CD1c-positive myeloid dendritic cell (primary cell): ENCODE results near the gene TYW1.
"Not testable (repeated sequence)": the region's sequence is repeated elsewhere in the genome, so short reads cannot be mapped to it uniquely, and the experiment has no call there.

Source experiments
- DNase-seq: peaks from one replicate; pipeline ENCODE4 v3.0.0-alpha.2; 2016; ENCODE audit errors: extremely low spot score

TYW1 gene

DNA sequence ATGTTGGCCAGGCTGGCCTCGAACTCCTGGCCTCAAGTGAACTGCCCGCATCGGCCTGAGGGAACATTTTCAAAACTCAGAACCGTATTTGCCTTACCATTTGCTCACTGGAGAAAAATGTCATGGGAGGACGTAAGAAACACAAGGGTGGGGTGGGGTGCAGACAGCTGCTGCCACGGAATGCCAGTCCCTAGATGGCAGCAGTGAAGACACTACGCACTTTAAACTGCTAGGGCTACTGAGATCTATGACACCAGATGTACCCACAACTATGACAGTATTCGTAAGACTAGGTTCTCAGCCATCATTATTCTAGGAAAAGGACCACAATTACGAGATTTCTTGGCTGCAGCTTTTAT is 2.0 kb upstream of the TYW1 start:
- DNase-seq: peak; percentile 60

DNA sequence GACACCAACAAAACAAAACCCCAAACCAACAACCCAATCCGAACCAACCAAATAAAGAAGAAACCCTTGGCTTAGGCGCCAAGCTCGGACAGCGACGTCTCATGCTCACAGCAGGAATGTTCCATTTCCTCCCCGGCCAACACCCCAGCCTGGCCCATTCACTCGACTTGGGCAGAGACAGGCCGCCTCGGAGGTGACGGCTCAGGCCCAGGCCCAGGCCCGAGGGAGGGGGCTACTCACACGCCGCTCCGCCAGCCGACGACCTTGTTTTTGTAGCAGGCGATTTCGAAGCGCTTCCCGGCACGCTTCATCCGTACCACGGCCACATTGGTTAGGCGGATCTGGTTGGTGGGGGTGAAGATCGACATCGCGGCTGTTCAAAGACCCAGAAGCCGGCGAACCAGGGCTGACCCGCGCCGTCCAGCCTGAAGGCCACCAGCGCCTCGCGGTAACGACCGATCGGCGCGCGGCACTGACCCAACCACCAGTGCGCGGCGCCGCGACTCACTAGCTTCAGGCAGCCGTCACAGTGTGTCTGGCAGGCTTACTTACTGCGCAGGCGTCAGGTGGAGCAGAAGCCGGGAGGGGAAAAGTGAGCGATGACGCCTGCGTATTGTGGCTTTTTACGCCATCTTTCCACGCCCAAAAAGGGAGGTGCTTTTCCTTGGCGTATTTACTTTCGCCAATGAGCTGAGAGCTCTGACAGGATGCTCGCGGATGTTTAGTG is 1.4 kb upstream of the TYW1 start, which contains the start of gene SBDS:
Gene SBDS, minus strand, starts transcription at position 537 of the 727 bp plus-strand sequence. Its CDS starts 169 bp downstream, at position 368.
- peak; percentile 99 for DNase-seq

DNA sequence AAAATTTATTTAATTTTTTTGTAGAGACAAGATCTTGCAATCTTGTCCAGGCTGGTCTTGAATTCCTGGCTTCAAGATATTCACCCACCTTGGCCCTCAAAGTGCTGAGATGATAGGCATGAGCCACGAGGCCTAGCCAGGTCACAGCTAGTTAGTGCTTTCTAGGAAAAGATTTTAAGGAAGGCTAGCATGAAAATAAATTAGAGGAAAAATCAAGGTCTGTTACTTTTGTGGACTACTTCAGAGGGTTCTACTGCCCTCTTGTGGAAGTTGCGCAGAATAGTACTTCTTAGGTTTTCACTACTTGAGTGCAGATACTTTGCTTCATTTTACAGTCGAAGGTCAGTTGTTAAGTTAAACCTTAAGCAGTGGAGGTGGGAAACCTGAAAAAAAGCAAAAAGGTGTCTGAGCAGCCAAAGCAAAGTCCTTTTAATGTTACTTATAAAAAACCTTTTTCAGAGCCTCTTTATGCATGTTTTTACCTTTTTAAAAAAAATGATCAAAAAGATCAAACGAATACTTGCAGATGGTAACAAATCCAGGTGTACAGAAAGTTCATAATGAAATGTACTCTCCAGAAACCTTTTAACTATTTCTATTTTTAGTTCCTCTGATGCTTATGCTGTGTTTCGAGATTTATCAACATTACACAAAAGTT is 4.1 kb downstream of the TYW1 start:
- DNase-seq: peak; percentile 35

DNA sequence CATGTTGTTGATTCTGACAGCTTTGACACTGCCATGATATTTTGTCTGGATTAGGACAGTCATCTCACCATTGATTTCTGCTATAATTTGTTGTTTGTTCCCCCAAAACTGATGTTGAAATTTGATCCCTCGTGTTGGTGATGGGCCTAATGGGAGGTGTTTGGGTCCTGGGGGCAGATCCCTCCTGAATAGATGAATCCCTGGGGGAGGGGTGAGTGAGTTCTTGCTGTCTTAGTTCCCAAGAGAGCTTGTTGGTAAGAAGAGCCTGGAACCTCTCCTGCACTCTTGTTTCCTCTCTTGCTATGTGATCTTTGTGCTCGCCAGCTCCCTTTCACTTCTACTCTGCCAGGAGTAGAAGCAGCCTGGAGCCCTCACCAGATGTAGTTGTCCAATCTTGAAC is 7.5 kb downstream of the TYW1 start:
- DNase-seq: not testable (repeated sequence)

DNA sequence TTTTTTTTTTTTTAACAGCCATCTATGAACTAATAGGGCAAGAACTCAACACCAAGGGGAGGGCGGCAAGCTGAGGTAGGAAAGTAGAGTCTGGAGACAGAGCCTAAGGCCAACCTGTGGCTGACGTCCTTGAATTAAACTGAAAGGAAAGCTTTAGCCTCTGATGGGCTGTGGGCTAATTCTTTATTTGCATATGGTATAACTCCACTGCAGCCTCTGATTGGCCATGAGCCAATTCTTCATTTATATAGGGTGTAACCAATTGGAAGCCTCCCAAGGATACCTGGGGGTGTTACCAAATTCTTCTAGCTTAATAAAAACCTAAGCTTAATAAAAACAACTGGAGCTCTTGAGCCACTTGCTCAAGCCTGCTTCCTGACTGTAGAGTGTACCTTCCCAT is 10.3 kb downstream of the TYW1 start:
- DNase-seq: no peak

DNA sequence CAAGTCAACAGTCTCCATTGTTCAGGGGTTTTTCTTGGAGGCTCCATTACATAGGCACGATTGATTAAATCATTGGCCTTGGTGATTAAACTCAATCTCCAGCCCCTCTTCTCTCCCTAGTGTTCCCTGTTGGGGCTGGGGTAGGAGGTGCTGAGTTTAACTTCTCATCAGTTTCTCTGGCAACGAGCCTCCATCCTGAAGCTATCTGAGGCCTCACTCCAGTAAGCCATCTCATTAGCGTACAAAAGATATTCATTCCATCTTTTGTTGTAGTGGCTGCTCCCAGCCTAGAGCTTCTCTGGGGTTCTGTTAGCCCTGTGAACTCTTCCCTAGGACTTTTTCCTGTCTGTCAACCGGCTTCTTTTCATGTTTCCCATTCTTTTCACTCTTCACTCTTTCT is 11.6 kb downstream of the TYW1 start:
- DNase-seq: no peak

DNA sequence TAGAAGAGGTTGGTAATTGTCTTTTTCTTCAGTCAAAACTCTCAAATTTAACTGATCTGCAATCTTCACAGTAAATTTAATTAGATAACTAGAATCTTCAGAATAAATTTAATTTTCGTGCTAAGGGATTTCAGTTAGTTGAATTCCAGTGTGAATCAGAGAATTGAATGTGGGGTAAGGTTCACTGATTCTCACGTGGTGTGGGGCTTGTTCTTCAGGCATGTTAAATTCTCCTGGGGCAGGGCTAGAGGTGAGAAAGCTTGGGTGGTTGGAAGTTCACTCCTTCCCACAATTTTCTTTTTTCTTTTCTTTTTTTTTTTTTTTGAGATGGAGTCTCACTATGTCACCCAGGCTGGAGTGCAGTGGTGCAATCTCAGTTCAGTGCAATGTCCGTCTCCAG is 13.0 kb downstream of the TYW1 start:
- not testable (repeated sequence) for DNase-seq

DNA sequence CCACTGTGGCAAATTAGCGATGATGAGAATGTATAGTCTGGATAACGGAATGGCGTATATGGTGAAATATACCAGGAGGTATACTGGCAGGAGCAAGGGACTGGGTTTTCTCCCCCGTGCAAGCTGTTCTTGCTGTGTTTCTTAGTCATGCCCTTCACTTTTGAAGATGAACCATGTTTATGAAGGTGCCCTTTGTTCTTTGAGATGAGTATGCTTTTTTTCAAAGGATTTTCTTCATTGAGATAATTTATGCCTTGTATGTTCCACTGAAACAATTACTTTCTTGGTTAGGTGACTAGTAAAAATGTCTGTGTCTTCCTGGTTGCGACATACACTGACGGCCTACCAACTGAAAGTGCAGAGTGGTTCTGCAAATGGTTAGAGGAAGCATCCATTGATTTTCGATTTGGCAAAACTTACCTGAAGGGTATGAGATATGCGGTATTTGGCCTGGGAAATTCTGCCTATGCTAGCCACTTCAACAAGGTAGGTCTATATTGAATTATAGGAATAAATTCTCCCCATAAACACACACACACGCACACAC is 17.5 kb downstream of the TYW1 start:
- DNase-seq: not testable (repeated sequence)

DNA sequence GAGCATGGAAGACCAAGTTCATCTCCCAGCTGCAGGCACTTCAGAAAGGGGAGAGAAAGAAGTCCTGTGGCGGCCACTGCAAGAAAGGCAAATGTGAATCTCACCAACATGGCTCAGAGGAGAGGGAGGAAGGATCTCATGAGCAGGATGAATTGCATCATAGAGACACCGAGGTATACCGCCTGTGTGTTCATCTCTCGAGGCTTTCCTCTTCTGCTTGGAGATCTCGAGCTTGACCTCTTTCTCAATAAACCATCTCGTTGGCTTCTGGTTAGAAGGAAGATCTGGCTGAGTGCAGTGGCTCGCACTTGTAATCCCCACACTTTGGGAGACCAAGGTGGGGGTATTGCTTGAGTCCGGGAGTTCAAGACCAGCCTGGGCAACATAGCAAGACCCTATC is 21.3 kb downstream of the TYW1 start:
- not testable (repeated sequence) for DNase-seq

DNA sequence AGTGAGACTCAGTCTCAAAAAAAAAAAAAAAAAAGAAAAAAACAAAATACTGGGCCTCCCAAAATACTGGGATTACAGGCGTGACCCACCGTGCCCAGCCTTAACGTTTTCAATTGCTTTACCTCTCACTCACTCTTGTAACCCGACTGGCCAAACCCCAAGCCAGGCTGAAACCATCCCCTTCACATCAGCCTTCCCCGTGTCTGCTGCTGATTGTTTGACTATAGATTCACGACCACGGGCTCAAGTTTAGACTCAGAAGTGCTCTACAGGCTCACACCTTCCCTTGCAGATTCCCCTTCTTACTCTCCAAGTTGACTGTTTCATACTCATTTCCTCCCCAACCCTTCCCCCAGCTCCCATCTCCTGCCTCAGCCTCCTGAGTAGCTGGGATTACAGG is 22.3 kb downstream of the TYW1 start:
- no peak for DNase-seq

DNA sequence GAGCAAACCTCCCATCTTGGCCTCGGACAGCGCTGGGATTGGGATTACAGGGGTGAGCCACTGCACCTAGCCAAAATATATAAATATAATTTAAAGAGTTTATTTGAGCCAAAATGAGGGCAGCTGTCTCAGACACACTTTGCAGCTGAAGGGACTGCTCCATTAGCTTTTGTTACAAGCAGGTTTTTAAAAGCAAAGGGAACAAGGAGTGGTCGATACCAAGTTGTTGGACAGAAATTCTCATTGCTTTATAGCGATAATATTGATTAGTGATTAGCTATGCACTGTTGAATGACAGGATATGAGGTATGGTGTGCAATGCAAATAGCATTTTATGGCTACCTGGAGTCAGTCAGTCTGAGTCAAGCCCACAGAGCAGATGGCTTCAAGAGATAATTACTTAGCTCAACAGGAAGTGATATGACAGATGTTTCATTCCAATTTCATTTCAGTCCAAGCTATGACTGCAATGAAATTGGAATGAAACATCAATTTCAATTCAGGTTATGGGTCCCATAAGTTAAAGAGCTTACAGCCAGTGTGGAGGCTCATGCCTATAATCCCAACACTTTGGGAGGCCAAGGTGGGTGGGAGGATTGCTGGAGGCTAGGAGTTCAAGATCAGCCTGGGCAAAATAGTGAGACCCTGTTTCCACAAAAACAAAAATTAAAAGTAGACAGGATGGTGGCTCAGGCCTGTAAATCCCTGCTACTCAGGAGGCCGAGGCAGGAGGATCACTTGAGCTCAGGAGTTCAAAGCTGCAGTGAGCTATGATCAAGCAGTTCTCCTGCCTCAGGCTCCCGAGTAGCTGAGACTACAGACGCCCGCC is 23.1 kb downstream of the TYW1 start:
- no peak for DNase-seq

DNA sequence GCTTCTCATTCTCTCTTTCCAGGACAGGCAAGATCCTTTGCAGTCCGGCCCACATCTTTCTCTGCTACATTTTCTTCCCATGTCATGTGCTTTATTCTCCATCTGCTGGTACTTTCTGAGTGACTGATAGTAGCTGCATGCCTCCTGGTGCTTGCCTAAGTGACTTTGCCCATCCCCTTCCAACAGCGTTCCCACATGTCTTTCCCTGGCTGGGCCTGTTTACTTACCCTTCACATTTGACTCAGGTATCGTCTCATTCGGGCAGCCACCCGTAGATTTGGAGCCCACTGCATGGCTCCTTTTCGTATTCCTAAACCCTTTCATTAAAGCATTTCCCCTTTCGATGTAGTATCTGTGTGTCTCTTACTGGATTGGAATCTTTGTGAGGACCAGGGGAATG is 24.6 kb downstream of the TYW1 start:
- DNase-seq: no peak

DNA sequence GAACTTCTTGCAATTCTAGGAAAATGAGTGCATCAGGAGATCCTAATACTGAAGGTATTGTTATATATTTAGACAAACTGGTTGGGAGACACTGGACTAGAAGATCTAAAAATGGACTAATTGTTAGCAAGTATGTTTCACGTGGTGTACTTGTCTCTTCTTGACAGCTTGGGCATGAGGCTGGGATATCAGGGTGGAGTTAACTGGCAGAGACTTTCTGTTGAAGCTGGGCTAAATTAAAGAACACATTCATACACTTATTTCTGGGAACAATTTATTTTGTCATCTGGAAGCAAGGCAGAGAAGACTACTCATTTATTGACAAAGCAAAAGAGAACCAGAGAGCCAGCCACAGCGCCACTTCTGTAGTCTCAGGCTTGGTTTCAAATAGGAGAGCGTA is 25.9 kb downstream of the TYW1 start:
- no peak for DNase-seq

DNA sequence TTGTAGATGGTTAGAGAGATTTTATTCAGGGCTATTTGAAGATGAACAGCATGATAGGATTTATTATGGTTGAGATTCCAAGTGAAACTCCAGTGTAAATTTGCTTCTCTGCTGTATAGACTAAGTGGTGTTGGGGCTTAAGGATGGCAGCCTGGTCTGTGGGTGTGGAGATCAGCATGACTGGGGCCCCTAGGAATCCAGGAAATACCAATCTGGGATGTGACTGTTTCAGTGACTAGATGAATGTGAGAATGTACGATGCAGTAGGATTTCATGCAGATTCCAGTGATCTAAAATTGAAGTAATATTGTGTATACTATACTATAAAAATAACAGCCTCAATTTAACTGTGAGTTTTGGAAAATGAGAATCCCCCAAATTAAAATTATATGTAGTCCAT is 28.8 kb downstream of the TYW1 start:
- DNase-seq: not testable (repeated sequence)

DNA sequence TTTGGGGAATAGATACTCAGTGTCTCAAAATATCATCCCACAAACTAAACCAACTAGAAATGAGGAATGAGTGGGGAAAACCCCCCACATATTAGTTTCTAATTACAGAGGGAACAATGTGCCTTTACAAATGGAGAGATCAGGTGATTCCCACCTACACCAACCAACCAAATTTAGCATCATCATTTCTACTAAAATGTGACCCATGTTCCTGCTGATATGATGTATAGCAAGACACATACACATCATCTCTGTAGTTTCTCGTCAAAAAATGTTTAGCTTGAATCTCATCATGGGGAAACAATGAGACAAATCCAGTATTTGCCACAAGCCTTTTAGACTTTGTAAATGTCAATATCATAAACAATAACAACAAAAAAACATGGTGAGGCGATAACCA is 35.1 kb downstream of the TYW1 start:
- not testable (repeated sequence) for DNase-seq

DNA sequence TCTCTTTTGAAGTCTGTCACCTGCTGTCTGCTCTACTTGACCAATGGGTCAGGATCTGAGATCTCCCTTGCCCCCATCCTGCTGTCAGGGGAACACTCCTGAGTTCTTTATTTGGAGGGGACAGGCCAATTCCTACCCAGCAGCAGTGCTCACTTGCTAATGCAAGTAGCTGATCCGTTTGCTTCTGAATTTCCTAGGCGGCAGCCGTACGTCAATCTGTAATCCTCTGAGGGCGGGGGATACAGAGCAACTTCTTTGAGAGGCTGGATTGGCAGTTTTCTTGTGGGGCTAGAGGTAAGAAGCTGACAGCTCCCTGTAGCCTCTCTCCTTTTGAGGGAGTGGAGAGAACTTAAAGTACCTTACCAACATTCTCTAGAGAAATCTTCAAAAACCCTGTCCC is 36.6 kb downstream of the TYW1 start:
- no peak for DNase-seq

DNA sequence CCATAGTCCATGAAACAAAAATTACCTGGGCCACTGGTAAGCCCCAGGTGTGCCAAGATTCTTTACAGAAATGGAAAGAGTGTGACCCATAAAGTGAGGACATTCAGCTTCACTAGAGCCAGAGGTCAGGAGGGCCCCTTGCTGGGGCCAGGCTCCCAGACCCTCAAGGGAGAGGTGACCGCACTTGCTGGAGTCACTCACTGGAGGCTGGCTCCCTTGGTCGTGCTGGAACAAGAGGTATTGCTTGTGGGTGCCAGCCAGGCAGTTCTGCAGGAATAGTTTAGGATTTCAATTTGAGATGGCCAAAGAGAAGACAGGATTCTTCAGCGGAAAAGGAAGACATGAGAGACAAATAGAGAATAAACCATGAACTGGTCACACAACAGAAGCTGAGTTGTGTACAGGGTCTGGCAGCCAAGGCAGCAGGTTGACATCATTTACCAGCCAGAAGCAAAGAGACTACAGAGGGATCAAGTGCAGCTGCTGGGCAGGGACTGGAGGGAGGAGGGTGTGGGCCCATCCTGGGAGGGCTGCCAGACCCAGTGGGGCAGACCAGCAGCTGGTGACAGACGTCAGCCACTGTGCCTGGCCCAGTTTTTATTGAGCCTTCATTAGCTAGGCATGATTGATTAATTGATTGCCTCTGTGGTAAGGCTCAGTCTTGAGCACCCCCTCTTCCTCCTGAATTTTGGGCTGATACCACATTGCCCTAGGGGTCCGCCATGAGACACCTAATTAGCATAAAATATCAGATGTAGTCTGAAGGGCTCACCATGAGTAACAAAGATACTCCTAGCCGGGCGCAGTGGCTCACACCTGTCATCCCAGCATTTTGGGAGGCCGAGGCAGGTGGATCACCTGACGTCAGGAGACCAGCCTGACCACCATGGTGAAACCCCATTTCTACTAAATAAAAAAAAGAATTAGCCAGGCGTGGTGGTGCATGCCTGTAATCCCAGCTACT is 40.1 kb downstream of the TYW1 start:
- DNase-seq: not testable (repeated sequence)

DNA sequence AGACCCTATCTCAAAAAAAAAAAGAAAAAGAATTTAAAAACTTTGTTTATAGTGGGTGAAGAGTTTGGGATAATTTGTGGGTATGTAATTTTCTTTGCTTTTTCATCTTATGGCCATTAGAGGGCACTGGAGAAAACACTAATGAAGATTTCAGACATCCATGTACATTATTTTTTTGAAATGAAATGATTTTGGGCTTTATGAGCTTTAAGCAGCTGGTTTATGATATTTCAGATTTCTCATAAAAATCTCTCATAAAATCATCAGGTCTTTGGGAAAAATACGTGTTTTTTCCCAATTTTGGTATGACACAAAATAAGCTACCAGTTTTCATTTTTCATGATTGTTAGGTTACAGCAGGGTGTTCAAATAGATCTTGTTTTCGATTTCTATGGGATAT is 44.2 kb downstream of the TYW1 start:
- not testable (repeated sequence) for DNase-seq

DNA sequence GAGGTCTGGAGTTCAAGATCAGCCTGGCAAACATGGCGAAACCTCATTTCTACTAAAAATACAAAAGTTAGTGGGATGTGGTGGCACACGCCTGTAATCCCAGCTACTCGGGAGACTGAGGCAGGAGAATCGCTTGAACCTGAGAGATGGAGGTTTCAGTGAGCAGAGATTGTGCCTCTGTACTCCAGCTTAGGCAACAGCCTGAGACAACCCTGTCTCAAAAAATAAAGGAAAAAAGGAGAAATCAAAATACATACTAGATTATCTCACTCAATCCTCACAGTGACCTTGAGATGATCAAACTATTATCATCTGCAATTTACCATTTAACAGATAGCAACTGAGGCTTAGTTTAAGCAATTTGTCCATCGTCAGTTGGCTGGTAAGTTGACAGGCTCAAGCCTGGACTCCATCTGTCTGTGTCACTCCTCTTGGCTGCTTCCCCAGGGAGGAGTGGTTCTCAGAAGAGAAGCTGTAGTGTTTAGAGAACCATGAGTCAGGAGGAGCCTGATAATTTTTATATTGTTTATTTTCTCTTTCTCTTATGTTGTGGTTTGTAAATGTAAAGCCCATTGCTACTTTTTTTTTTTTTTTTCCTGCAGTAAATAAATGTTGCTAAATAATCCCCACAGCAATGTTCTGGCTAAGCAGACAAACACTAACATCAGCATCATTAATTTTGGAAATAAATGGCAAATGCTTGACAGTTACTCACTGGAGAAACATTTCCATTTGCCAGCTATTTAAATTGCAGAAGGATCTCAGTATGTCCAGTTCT is 46.3 kb downstream of the TYW1 start:
- DNase-seq: not testable (repeated sequence)

DNA sequence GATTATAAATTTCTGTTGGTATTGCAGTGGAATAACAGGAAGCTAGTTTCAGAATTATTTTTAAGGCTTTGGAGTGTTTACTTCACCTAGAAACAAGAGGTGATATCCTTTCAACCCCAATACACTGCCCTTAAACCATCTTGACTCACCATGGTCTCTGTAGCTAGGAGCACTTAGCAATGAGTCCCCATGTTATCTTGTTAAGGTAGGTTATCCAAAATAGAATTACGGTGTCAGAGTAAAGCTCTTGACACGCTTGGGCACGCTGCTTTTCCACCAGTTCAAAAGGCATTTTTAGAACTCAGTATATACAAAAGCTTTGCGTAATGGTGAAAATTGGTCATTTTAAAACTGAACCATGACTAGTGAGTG is 46.9 kb downstream of the TYW1 start:
- not testable (repeated sequence) for DNase-seq
